ENCODE data around the gene STYXL2. TPM values are rescaled to one million over a fixed set of nuclear protein-coding genes. Genes with fewer than 3 reads are reported as not detected.

The STYXL2 gene
- total and polyA plus RNA-seq, 2 of the 8 experiments (the other 6 are each of a cell fraction or from before 2014, with no cell fraction given) = 0.09 to 0.22 TPM

DNA sequence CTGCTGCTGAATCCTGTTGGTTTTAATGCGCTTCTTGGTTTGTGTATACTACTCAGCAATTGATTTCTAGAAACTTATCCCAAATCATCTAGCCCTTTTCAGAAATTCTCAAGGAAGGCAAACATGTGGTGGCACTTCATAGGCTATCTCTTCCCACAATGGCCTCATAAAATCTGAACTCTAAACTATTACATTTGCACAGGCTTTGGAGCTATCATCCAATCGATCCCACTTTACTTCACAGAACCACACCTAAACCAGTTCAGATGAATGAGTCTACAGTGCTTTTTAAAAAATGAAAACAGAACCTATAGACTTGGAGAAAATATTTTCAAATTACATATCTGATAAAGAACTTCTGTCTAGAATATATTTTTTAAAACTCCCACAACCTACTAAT is 6.9 kb downstream of the STYXL2 start:
- no peak overlapping the region for H4K5ac ChIP-seq (ENCODE audit: insufficient read length, low read depth, low read length)
- CTCF ChIA-PET (ENCODE audit: partially characterized antibody) = no interaction called here
- H3K9me3 ChIP-seq (ENCODE audit: insufficient read depth in 2 of 2, low read depth in 1 of 2, low read length in 1 of 2) = peaks cover 0 to 3% of the 10 kb centered on the region in 2 experiments; a peak in 1 of 4 replicates
- no peak overlapping the region for H2AFZ ChIP-seq (ENCODE audit: low read length)
- H3K4ac ChIP-seq (replicated peaks; ENCODE audit: insufficient read length, low read depth, low read length) = no peak overlapping the region
- H4K20me1 ChIP-seq (replicated peaks in 1 of 2; ENCODE audit: control insufficient read depth in 1 of 2, insufficient read depth in 2 of 2, low read length in 2 of 2) = no peaks in the 10 kb centered on the region
- H3K79me2 ChIP-seq (ENCODE audit: control insufficient read depth in 1 of 2, insufficient read depth in 2 of 2, low read length in 2 of 2) = no peaks in the 10 kb centered on the region
- WGBS, 2 experiments (ENCODE audit: extremely low coverage in 1 of 2, insufficient coverage in 1 of 2, insufficient read length in 1 of 2, insufficient replicate concordance in 2 of 2, low coverage in 1 of 2, low lambda C conversion rate in 2 of 2, missing lambda C conversion rate in 1 of 2) = 90% methylated on average over 2 of the region's 2 CpGs; no CpG with 5 or more reads in 1 of the 2 experiments
- POLR2A ChIA-PET (ENCODE audit: partially characterized antibody) = no interaction called here
- H2AK5ac ChIP-seq (ENCODE audit: low read depth, low read length) = no peak overlapping the region
- H2BK5ac ChIP-seq (ENCODE audit: low read depth, low read length) = no peak overlapping the region
- no peak overlapping the region for H3K23ac ChIP-seq (ENCODE audit: insufficient read length)
- H3K4me1 ChIP-seq (replicated peaks in 1 of 4; ENCODE audit: control insufficient read depth in 3 of 4, insufficient read depth in 4 of 4, low read length in 3 of 4) = peaks cover 0 to 14% (median 5%) of the 10 kb centered on the region in 4 experiments; a peak in 4 of 7 replicates
- H3K4me2 ChIP-seq (ENCODE audit: insufficient read depth in 1 of 2, low read depth in 2 of 2, low read length in 2 of 2) = no peak overlapping the region
- H2BK15ac ChIP-seq (ENCODE audit: low read length) = no peak overlapping the region
- H3K18ac ChIP-seq (ENCODE audit: extremely low read depth, low read length) = no peak overlapping the region
- no peaks in the 10 kb centered on the region for H3K23me2 ChIP-seq (ENCODE audit: low read depth, low read length)
- no peak overlapping the region for H2BK120ac ChIP-seq (replicated peaks; ENCODE audit: low read depth, low read length)
- H3K27me3 ChIP-seq (replicated peaks in 1 of 4; ENCODE audit: control insufficient read depth in 3 of 4, extremely low read depth in 1 of 4, insufficient read depth in 3 of 4, low read length in 3 of 4) = no peaks in the 10 kb centered on the region
- no peak overlapping the region for H2BK20ac ChIP-seq (ENCODE audit: low read length)
- H3K27ac ChIP-seq (ENCODE audit: low read depth, low read length) = no peak overlapping the region
- H3K14ac ChIP-seq (ENCODE audit: insufficient read length) = no peak overlapping the region
- H3K56ac ChIP-seq (replicated peaks; ENCODE audit: insufficient read length, low read depth, low read length) = no peak overlapping the region
- no peak overlapping the region for H2BK12ac ChIP-seq (ENCODE audit: low read depth, low read length)
- H3K4me3 ChIP-seq (ENCODE audit: extremely low read depth in 1 of 4, insufficient read depth in 2 of 4, low read depth in 3 of 4, low read length in 4 of 4) = no peak overlapping the region
- H3K9ac ChIP-seq (replicated peaks in 1 of 4; ENCODE audit: extremely low read depth in 1 of 4, low read depth in 3 of 4, low read length in 3 of 4) = no peak overlapping the region
- H3K36me3 ChIP-seq (ENCODE audit: control insufficient read depth in 2 of 4, insufficient read depth in 4 of 4, low read length in 3 of 4) = no peaks in the 10 kb centered on the region
- H3K79me1 ChIP-seq (ENCODE audit: low read depth, low read length) = no peaks in the 10 kb centered on the region
- no peak for DNase-seq (ENCODE audit: low read depth in 1 of 2, low spot score in 2 of 2)
- H4K91ac ChIP-seq (replicated peaks; ENCODE audit: insufficient read length, low read length) = no peak overlapping the region
- no peak for FAIRE-seq
- no peak overlapping the region for H4K8ac ChIP-seq (ENCODE audit: extremely low read depth, insufficient read depth, low read length)
- no peak for TF ChIP-seq NRF1 (IDR thresholded peaks at IDR 0.05; ENCODE audit: low read depth, low read length)
- TF ChIP-seq, protein P1, sequence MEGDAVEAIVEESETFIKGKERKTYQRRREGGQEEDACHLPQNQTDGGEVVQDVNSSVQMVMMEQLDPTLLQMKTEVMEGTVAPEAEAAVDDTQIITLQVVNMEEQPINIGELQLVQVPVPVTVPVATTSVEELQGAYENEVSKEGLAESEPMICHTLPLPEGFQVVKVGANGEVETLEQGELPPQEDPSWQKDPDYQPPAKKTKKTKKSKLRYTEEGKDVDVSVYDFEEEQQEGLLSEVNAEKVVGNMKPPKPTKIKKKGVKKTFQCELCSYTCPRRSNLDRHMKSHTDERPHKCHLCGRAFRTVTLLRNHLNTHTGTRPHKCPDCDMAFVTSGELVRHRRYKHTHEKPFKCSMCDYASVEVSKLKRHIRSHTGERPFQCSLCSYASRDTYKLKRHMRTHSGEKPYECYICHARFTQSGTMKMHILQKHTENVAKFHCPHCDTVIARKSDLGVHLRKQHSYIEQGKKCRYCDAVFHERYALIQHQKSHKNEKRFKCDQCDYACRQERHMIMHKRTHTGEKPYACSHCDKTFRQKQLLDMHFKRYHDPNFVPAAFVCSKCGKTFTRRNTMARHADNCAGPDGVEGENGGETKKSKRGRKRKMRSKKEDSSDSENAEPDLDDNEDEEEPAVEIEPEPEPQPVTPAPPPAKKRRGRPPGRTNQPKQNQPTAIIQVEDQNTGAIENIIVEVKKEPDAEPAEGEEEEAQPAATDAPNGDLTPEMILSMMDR (IDR thresholded peaks at IDR 0.05; ENCODE audit: control extremely low read depth in 1 of 3, insufficient read depth in 1 of 3, low read depth in 1 of 3, low read length in 3 of 3) = no peak
- no peak for TF ChIP-seq SP4 (IDR thresholded peaks at IDR 0.05; ENCODE audit: low read length)
- TF ChIP-seq CTBP2 (IDR thresholded peaks at IDR 0.05; ENCODE audit: borderline replicate concordance, insufficient read depth, insufficient read length, low read length) = no peak
- no peak for TF ChIP-seq TAF1 (IDR thresholded peaks at IDR 0.05; ENCODE audit: low read depth, low read length)
- TF ChIP-seq, protein P2, sequence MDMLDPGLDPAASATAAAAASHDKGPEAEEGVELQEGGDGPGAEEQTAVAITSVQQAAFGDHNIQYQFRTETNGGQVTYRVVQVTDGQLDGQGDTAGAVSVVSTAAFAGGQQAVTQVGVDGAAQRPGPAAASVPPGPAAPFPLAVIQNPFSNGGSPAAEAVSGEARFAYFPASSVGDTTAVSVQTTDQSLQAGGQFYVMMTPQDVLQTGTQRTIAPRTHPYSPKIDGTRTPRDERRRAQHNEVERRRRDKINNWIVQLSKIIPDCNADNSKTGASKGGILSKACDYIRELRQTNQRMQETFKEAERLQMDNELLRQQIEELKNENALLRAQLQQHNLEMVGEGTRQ (IDR thresholded peaks at IDR 0.05; ENCODE audit: low read length) = no peak
- no peak for TF ChIP-seq TAF7 (optimal IDR thresholded peaks at IDR 0.05; ENCODE audit: borderline replicate concordance, low read depth, low read length)
- TF ChIP-seq ZNF274 (IDR thresholded peaks at IDR 0.05; ENCODE audit: borderline replicate concordance, extremely low read depth, low read length) = no peak
- TF ChIP-seq JUND (IDR thresholded peaks at IDR 0.05; ENCODE audit: low read length) = no peak
- TF ChIP-seq MAFK (IDR thresholded peaks at IDR 0.05; ENCODE audit: low read depth, low read length) = no peak
- no peak for TF ChIP-seq SAP30 (IDR thresholded peaks at IDR 0.05; ENCODE audit: insufficient read depth, insufficient replicate concordance, low read length)
